ENCODE measurements around the gene CAMKK2. TPM values are rescaled to one million over a fixed set of nuclear protein-coding genes. Genes with fewer than 3 reads are reported as not detected.

The CAMKK2 gene
- total and polyA plus RNA-seq, 2 of the 4 experiments (the other 2 are of a cell fraction): 15.2 to 24.7 TPM

GRCh38 chr12:121301876-121302275 is 5.4 kb upstream of the CAMKK2 start:
- no peak overlapping the region for H2BK120ac ChIP-seq (ENCODE audit: low read depth, low read length)
- ChIA-PET CTCF (no interaction called here), POLR2A (ENCODE audit: unreplicated experiment) (no interaction called here)
- H3K4me1 ChIP-seq (ENCODE audit: control insufficient read depth, insufficient read depth, low read length): no peaks in the 10 kb centered on the region
- H3K36me3 ChIP-seq (ENCODE audit: control insufficient read depth, insufficient read depth, low read length): no peaks in the 10 kb centered on the region
- no peak overlapping the region for H3K4me2 ChIP-seq (ENCODE audit: low read depth, low read length)
- no peak for ATAC-seq (ENCODE audit: low read depth)
- no peaks in the 10 kb centered on the region for H3K9me3 ChIP-seq (ENCODE audit: control insufficient read depth, insufficient read depth, low read length)
- no peak overlapping the region for H3K9ac ChIP-seq (ENCODE audit: low read depth, low read length)
- TF ChIP-seq RCOR1 (IDR thresholded peaks at IDR 0.05; ENCODE audit: insufficient replicate concordance, low read length): no peak
- TF ChIP-seq MAZ (IDR thresholded peaks at IDR 0.05; ENCODE audit: borderline replicate concordance, low read depth, low read length): no peak
- TF ChIP-seq MXI1 (IDR thresholded peaks at IDR 0.05; ENCODE audit: borderline replicate concordance, low read depth, low read length): no peak
- TF ChIP-seq FOS (IDR thresholded peaks at IDR 0.05; ENCODE audit: low read depth, low read length): no peak
- TF ChIP-seq CHD1 (IDR thresholded peaks at IDR 0.05; ENCODE audit: low read depth, low read length): no peak
- no peak for TF ChIP-seq RFX5 (IDR thresholded peaks at IDR 0.05; ENCODE audit: low read depth, low read length)
- TF ChIP-seq RAD21 (IDR thresholded peaks at IDR 0.05; ENCODE audit: low read length): no peak
- no peak for TF ChIP-seq MAFK (IDR thresholded peaks at IDR 0.05; ENCODE audit: low read depth, low read length)
- TF ChIP-seq CTCF (conservative IDR thresholded peaks at IDR 0.05; ENCODE audit: low read depth, low read length): no peak
- TF ChIP-seq NFE2L2 (IDR thresholded peaks at IDR 0.05; ENCODE audit: low read depth, low read length): no peak
- TF ChIP-seq, protein P1, sequence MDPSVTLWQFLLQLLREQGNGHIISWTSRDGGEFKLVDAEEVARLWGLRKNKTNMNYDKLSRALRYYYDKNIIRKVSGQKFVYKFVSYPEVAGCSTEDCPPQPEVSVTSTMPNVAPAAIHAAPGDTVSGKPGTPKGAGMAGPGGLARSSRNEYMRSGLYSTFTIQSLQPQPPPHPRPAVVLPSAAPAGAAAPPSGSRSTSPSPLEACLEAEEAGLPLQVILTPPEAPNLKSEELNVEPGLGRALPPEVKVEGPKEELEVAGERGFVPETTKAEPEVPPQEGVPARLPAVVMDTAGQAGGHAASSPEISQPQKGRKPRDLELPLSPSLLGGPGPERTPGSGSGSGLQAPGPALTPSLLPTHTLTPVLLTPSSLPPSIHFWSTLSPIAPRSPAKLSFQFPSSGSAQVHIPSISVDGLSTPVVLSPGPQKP (IDR thresholded peaks at IDR 0.05; ENCODE audit: borderline replicate concordance, low read depth, low read length): no peak
- TF ChIP-seq SMC3 (IDR thresholded peaks at IDR 0.05; ENCODE audit: low read depth, low read length): no peak
- TF ChIP-seq POLR2A (IDR thresholded peaks at IDR 0.05; ENCODE audit: low read depth, low read length): no peak
- TF ChIP-seq CEBPB (IDR thresholded peaks at IDR 0.05; ENCODE audit: low read depth, low read length): no peak
- TF ChIP-seq, protein P2, sequence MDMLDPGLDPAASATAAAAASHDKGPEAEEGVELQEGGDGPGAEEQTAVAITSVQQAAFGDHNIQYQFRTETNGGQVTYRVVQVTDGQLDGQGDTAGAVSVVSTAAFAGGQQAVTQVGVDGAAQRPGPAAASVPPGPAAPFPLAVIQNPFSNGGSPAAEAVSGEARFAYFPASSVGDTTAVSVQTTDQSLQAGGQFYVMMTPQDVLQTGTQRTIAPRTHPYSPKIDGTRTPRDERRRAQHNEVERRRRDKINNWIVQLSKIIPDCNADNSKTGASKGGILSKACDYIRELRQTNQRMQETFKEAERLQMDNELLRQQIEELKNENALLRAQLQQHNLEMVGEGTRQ (IDR thresholded peaks at IDR 0.05; ENCODE audit: low read depth, low read length): no peak
- no peak for TF ChIP-seq BHLHE40 (IDR thresholded peaks at IDR 0.05; ENCODE audit: low read depth, low read length)
- H2AK9ac ChIP-seq (replicated peaks; ENCODE audit: low read depth, low read length, poor library complexity): no peak overlapping the region
- no peak overlapping the region for H3K4me3 ChIP-seq (ENCODE audit: insufficient read depth, low read depth, low read length)
- H3K4ac ChIP-seq (ENCODE audit: low read depth, low read length): no peak overlapping the region
- no peak overlapping the region for H4K91ac ChIP-seq (ENCODE audit: insufficient read depth, low read depth, low read length)
- no peak overlapping the region for H3K27ac ChIP-seq (ENCODE audit: insufficient read depth, low read length)
- H3K18ac ChIP-seq (ENCODE audit: low read depth, low read length): no peak overlapping the region
- H2BK5ac ChIP-seq (ENCODE audit: low read depth, low read length, poor library complexity, severe bottlenecking): no peak overlapping the region
- 0 out of 2 replicates have a peak, but pooled peaks cover 2% of the 10 kb centered on the region for H3K27me3 ChIP-seq (ENCODE audit: control insufficient read depth, insufficient read depth, low read length)
- H3K56ac ChIP-seq (ENCODE audit: extremely low read depth, insufficient read depth, low read length): no peak overlapping the region
- H2AFZ ChIP-seq (replicated peaks; ENCODE audit: low read length, poor library complexity): no peak overlapping the region
- dilution Hi-C loops (cut with HindIII; ENCODE audit: low sequenced_read_pairs, unreplicated experiment) (no loop called here), intact Hi-C loops (cut with micrococcal nuclease) (no loop called here), in situ Hi-C loops (cut with MboI; ENCODE audit: low sequenced_read_pairs) (no loop called here)
- H3K9me1 ChIP-seq (ENCODE audit: insufficient read depth, low read length): no peaks in the 10 kb centered on the region
- no peak overlapping the region for H4K5ac ChIP-seq (ENCODE audit: low read depth, low read length)
- no peak overlapping the region for H2BK20ac ChIP-seq (ENCODE audit: low read depth, low read length)
- WGBS, 2 experiments (ENCODE audit: extremely low coverage in 2 of 2, insufficient read length in 1 of 2): no CpG with 5 or more reads among the region's 4 CpGs
- no peak overlapping the region for H3K23ac ChIP-seq (ENCODE audit: low read depth, low read length)
- H4K20me1 ChIP-seq (ENCODE audit: insufficient read depth, low read length): peaks cover 4% of the 10 kb centered on the region; the same call in 1 of the 2 replicates
- BruUV-seq (replicated peaks): no TSS peak
- no peak overlapping the region for H4K8ac ChIP-seq (ENCODE audit: low read depth in 2 of 2, low read length in 2 of 2)
- no peak overlapping the region for H3K14ac ChIP-seq (replicated peaks; ENCODE audit: low read depth, low read length)
- H2AK5ac ChIP-seq (ENCODE audit: low read depth, low read length): no peak overlapping the region
- H2BK15ac ChIP-seq (ENCODE audit: low read depth, low read length): no peak overlapping the region
- DNase-seq: no peak
- H3K79me1 ChIP-seq (ENCODE audit: low read depth in 1 of 2, low read length in 2 of 2): no peaks in the 10 kb centered on the region; a peak in 1 of 4 replicates
